HG02981 (cell line): Measurements from ENCODE around the gene TENM4.
"Not testable (repeated sequence)": the region's sequence is repeated elsewhere in the genome, so short reads cannot be mapped to it uniquely, and the experiment has no call there.

Experiments
- ATAC-seq: cut with Tn5 transposase; IDR thresholded peaks from one replicate; pipeline ENCODE4 v1.9.1; 2021; ENCODE audit warnings: mild to moderate bottlenecking, moderate library complexity; ENCODE audit not compliant: unreplicated experiment

The TENM4 gene

GRCh38 chr11:78922859-78923625 is 517.8 kb downstream of the TENM4 start:
- ATAC-seq, result no peak

GRCh38 chr11:78921509-78921908 is 519.3 kb downstream of the TENM4 start:
- no peak for ATAC-seq

GRCh38 chr11:78920329-78920728 is 520.5 kb downstream of the TENM4 start:
- no peak for ATAC-seq

GRCh38 chr11:78916759-78917158 is 524.1 kb downstream of the TENM4 start:
- ATAC-seq, result no peak

GRCh38 chr11:78914503-78914902 is 526.3 kb downstream of the TENM4 start:
- no peak for ATAC-seq

- ATAC-seq, result no peak
These were observed 528.1 kb downstream of the TENM4 start for GRCh38 chr11:78912778-78913177.

GRCh38 chr11:78910322-78910721 is 530.5 kb downstream of the TENM4 start:
- no peak for ATAC-seq

- no peak for ATAC-seq
These were observed 531.4 kb downstream of the TENM4 start for GRCh38 chr11:78909386-78909785.

GRCh38 chr11:78907636-78908035 is 533.2 kb downstream of the TENM4 start:
- no peak for ATAC-seq

GRCh38 chr11:78906566-78906965 is 534.3 kb downstream of the TENM4 start:
- ATAC-seq, result no peak

- ATAC-seq, result no peak
These were observed 535.1 kb downstream of the TENM4 start for GRCh38 chr11:78905756-78906155.

GRCh38 chr11:78902771-78903507 is 537.9 kb downstream of the TENM4 start:
- no peak for ATAC-seq

GRCh38 chr11:78901831-78902230 is 539.0 kb downstream of the TENM4 start:
- no peak for ATAC-seq

- no peak for ATAC-seq
These were observed 542.5 kb downstream of the TENM4 start for GRCh38 chr11:78898266-78898775.

- ATAC-seq, result no peak
These were observed 546.8 kb downstream of the TENM4 start for GRCh38 chr11:78893996-78894395.

- no peak for ATAC-seq
These were observed 551.1 kb downstream of the TENM4 start for GRCh38 chr11:78889698-78890097.

- ATAC-seq, result no peak
These were observed 554.2 kb downstream of the TENM4 start for GRCh38 chr11:78886616-78887015.

GRCh38 chr11:78884761-78885160 is 556.1 kb downstream of the TENM4 start:
- no peak for ATAC-seq

GRCh38 chr11:78883506-78883905 is 557.3 kb downstream of the TENM4 start:
- ATAC-seq, result no peak

GRCh38 chr11:78879094-78879980 is 561.5 kb downstream of the TENM4 start:
- not testable (repeated sequence) for ATAC-seq

- no peak for ATAC-seq
These were observed 562.2 kb downstream of the TENM4 start for GRCh38 chr11:78878631-78879030.
